Dermis blood vessel endothelial cell (primary cell): ENCODE data around the gene P4HA2. TPM values are rescaled to one million over a fixed set of nuclear protein-coding genes. Genes with fewer than 3 reads are reported as not detected.

Experiments used
- DNase-seq: peaks from one replicate; pipeline ENCODE4 v3.0.0; 2010
- total RNA-seq: library from RNA; depleted of rRNA; stranded (reverse); fragments of >200 nt; gene quantifications from 2 replicates; pipeline ENCODE4 v1.2.3, GENCODE V29; 2014

The P4HA2 gene
- total RNA-seq = 55.7 and 62.8 TPM in 2 replicates

- peak; percentile 77 for DNase-seq
Measured at GRCh38 chr5:132227485-132228240, at the start of gene P4HA2. TSS of gene P4HA2 (minus strand) at chr5:132227853. CDS start at chr5:132218626, 9,227 bp downstream.

GRCh38 chr5:132277256-132277655, 49.6 kb upstream of the P4HA2 start:
- DNase-seq = no peak

GRCh38 chr5:132275367-132276220, 47.9 kb upstream of the P4HA2 start:
- no peak for DNase-seq

GRCh38 chr5:132274050-132274792, 46.6 kb upstream of the P4HA2 start:
- no peak for DNase-seq

- DNase-seq = no peak
Measured at GRCh38 chr5:132273631-132274030, 46.0 kb upstream of the P4HA2 start.

- DNase-seq = peak; percentile 75
Measured at GRCh38 chr5:132272311-132273210, 44.9 kb upstream of the P4HA2 start.

- DNase-seq = no peak
Measured at GRCh38 chr5:132271251-132272246, 43.9 kb upstream of the P4HA2 start.

- no peak for DNase-seq
Measured at GRCh38 chr5:132270706-132271105, 43.1 kb upstream of the P4HA2 start.

GRCh38 chr5:132270335-132270665, 42.6 kb upstream of the P4HA2 start:
- no peak for DNase-seq

- no peak for DNase-seq
Measured at GRCh38 chr5:132269635-132270334, 42.1 kb upstream of the P4HA2 start.

GRCh38 chr5:132268769-132269551, 41.3 kb upstream of the P4HA2 start:
- no peak for DNase-seq

GRCh38 chr5:132267931-132268768, 40.5 kb upstream of the P4HA2 start:
- no peak for DNase-seq

GRCh38 chr5:132267166-132267739, 39.6 kb upstream of the P4HA2 start:
- no peak for DNase-seq

- DNase-seq = no peak
Measured at GRCh38 chr5:132266836-132267160, 39.1 kb upstream of the P4HA2 start.

- no peak for DNase-seq
Measured at GRCh38 chr5:132266031-132266835, 38.6 kb upstream of the P4HA2 start.

GRCh38 chr5:132265336-132266030, 37.8 kb upstream of the P4HA2 start:
- peak; percentile 98 for DNase-seq
